Head of caudate nucleus (tissue), 42 donors: ENCODE measurements around the gene B4GALT1.
"Not testable (repeated sequence)": the region's sequence is repeated elsewhere in the genome, so short reads cannot be mapped to it uniquely, and the experiment has no call there.

ENCODE experiments used
- DNase-seq, 42 donors: peaks; one replicate each; pipeline versions ENCODE4 v3.0.0 to v3.0.0-alpha.2; 2020 to 2021; ENCODE audit warnings: mixed read lengths in 7 of 42
- intact Hi-C: fragments of 100-400 bp; cut with DNase I; formaldehyde crosslinking; loops from one replicate; pipeline ENCODE4 v1.15.0; 2022

B4GALT1 gene

GRCh38 chr9:33097192-33097591 is 69.9 kb downstream of the B4GALT1 start:
- no peak for DNase-seq
- intact Hi-C loops: no loop called here

- no peak for DNase-seq
- intact Hi-C loops: no loop called here
Measured at GRCh38 chr9:33092634-33093033, 74.5 kb downstream of the B4GALT1 start.

- DNase-seq: not testable (repeated sequence)
Measured at GRCh38 chr9:33085672-33086071, 81.5 kb downstream of the B4GALT1 start.

GRCh38 chr9:33082538-33083326 is 84.4 kb downstream of the B4GALT1 start:
- intact Hi-C loops: loop anchor here (5.0 kb wide), 1 partner anchor 145 kb away; no protein-coding TSS in a partner anchor
- peak in 10 of 42 donors; percentile 15 to 49 (median 25) for DNase-seq

More at GRCh38 chr9:33085672-33086071, 81.5 kb downstream of the B4GALT1 start:
- intact Hi-C loops: not testable (repeated sequence)

- intact Hi-C loops: loop anchor here (5.0 kb wide), 1 partner anchor 145 kb away; no protein-coding TSS in a partner anchor
- no peak for DNase-seq
Measured at GRCh38 chr9:33082128-33082527, 85.0 kb downstream of the B4GALT1 start.

- DNase-seq: peak in 32 of 42 donors; percentile 17 to 82 (median 59)
- intact Hi-C loops: loop anchor here (5.0 kb wide), 1 partner anchor 146 kb away; no protein-coding TSS in a partner anchor
Measured at GRCh38 chr9:33081128-33081851, 85.8 kb downstream of the B4GALT1 start.

GRCh38 chr9:33080534-33080933 is 86.6 kb downstream of the B4GALT1 start:
- intact Hi-C loops: loop anchor here (5.0 kb wide), 1 partner anchor 147 kb away; no protein-coding TSS in a partner anchor
- DNase-seq: no peak

GRCh38 chr9:33076046-33077004 is 90.8 kb downstream of the B4GALT1 start, which contains the start of gene SMU1:
Gene SMU1 (minus strand): TSS chr9:33076674. CDS start chr9:33076608, 66 bp downstream.
- intact Hi-C loops: loop anchor here (5.0 kb wide), 1 partner anchor 91 kb away; the partner anchor contains the start of gene B4GALT1
- DNase-seq: peak; percentile 94 to 99 (median 97)

- intact Hi-C loops: no loop called here
- DNase-seq: no peak
Measured at GRCh38 chr9:33068991-33069390, 98.1 kb downstream of the B4GALT1 start.

- intact Hi-C loops: no loop called here
- DNase-seq: no peak
Measured at GRCh38 chr9:33065157-33066076, 101.7 kb downstream of the B4GALT1 start.
